ENCODE data around the gene SLC7A4. TPM values are rescaled to one million over a fixed set of nuclear protein-coding genes. Genes with fewer than 3 reads are reported as not detected.
A peak's percentile ranks its signal among the peaks of the same experiment; 100 is the strongest.

SLC7A4 gene
- total and polyA plus RNA-seq, 10 of the 15 experiments (the other 5 are each of a cell fraction or from before 2014, with no cell fraction given), result 0.06 to 0.25 (median 0.14) TPM; not detected in 6

- TF ChIP-seq PKNOX1 (IDR thresholded peaks at IDR 0.05) (peak; percentile 92), MYB (IDR thresholded peaks at IDR 0.05; ENCODE audit: borderline replicate concordance, low read depth, low read length) (no peak), BHLHE40 (IDR thresholded peaks at IDR 0.05; ENCODE audit: borderline replicate concordance in 1 of 2, low read depth in 2 of 2, low read length in 1 of 2) (peak in 1 of 2 experiments; percentile 61; a peak in 2 of 4 replicates), NFYB (IDR thresholded peaks at IDR 0.05; ENCODE audit: insufficient read depth, low read depth, low read length) (peak; percentile 51; the same call in 1 of the 2 replicates), MEF2A (IDR thresholded peaks at IDR 0.05; ENCODE audit: insufficient read depth, low read depth, low read length) (no peak), POLR2AphosphoS2 (IDR thresholded peaks at IDR 0.05; ENCODE audit: low read depth, low read length) (no peak), BCL11A (IDR thresholded peaks at IDR 0.05; ENCODE audit: low read depth, low read length) (no peak), MXI1 (IDR thresholded peaks at IDR 0.05; ENCODE audit: low read depth, low read length) (peak; percentile 96), ATF3 (IDR thresholded peaks at IDR 0.05; ENCODE audit: borderline replicate concordance, extremely low read depth, low read depth, low read length) (no peak), GABPA (IDR thresholded peaks at IDR 0.05; ENCODE audit: low read depth) (no peak), YY1 (IDR thresholded peaks at IDR 0.05; ENCODE audit: low read depth, low read length) (no peak), KLF5 (IDR thresholded peaks at IDR 0.05; ENCODE audit: partially characterized antibody) (no peak), MYC (IDR thresholded peaks at IDR 0.05; ENCODE audit: insufficient read depth, insufficient read length, insufficient replicate concordance, low read length, severe bottlenecking) (no peak), LARP7 (IDR thresholded peaks at IDR 0.05) (peak; percentile 63; the same call in 1 of the 2 replicates), RFX5 (IDR thresholded peaks at IDR 0.05; ENCODE audit: low read depth, low read length) (peak; percentile 72), CREM (IDR thresholded peaks at IDR 0.05; ENCODE audit: low read depth) (peak; percentile 40; the same call in 1 of the 2 replicates), RBBP5 (conservative IDR thresholded peaks at IDR 0.05) (no peak)
- TF ChIP-seq, protein P1, sequence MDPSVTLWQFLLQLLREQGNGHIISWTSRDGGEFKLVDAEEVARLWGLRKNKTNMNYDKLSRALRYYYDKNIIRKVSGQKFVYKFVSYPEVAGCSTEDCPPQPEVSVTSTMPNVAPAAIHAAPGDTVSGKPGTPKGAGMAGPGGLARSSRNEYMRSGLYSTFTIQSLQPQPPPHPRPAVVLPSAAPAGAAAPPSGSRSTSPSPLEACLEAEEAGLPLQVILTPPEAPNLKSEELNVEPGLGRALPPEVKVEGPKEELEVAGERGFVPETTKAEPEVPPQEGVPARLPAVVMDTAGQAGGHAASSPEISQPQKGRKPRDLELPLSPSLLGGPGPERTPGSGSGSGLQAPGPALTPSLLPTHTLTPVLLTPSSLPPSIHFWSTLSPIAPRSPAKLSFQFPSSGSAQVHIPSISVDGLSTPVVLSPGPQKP (IDR thresholded peaks at IDR 0.05; ENCODE audit: low read depth, low read length), result no peak
- TF ChIP-seq, protein P2, sequence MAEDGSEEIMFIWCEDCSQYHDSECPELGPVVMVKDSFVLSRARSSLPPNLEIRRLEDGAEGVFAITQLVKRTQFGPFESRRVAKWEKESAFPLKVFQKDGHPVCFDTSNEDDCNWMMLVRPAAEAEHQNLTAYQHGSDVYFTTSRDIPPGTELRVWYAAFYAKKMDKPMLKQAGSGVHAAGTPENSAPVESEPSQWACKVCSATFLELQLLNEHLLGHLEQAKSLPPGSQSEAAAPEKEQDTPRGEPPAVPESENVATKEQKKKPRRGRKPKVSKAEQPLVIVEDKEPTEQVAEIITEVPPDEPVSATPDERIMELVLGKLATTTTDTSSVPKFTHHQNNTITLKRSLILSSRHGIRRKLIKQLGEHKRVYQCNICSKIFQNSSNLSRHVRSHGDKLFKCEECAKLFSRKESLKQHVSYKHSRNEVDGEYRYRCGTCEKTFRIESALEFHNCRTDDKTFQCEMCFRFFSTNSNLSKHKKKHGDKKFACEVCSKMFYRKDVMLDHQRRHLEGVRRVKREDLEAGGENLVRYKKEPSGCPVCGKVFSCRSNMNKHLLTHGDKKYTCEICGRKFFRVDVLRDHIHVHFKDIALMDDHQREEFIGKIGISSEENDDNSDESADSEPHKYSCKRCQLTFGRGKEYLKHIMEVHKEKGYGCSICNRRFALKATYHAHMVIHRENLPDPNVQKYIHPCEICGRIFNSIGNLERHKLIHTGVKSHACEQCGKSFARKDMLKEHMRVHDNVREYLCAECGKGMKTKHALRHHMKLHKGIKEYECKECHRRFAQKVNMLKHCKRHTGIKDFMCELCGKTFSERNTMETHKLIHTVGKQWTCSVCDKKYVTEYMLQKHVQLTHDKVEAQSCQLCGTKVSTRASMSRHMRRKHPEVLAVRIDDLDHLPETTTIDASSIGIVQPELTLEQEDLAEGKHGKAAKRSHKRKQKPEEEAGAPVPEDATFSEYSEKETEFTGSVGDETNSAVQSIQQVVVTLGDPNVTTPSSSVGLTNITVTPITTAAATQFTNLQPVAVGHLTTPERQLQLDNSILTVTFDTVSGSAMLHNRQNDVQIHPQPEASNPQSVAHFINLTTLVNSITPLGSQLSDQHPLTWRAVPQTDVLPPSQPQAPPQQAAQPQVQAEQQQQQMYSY (CRISPR knock-in tag; IDR thresholded peaks at IDR 0.05), result no peak
- TF ChIP-seq, protein P3, sequence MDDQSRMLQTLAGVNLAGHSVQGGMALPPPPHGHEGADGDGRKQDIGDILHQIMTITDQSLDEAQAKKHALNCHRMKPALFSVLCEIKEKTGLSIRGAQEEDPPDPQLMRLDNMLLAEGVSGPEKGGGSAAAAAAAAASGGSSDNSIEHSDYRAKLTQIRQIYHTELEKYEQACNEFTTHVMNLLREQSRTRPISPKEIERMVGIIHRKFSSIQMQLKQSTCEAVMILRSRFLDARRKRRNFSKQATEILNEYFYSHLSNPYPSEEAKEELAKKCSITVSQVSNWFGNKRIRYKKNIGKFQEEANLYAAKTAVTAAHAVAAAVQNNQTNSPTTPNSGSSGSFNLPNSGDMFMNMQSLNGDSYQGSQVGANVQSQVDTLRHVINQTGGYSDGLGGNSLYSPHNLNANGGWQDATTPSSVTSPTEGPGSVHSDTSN (IDR thresholded peaks at IDR 0.05; ENCODE audit: insufficient replicate concordance, low read depth, low read length), result peak; percentile 79
Observed at GRCh38 chr22:21014202-21014725, 18.1 kb downstream of the SLC7A4 start (continued).

All from GM12878 (cell line).